SKM-1 treated with dmso at 0.1 percent for 144 hours (cell line): Measurements from ENCODE around the gene GPR21.
A peak's percentile ranks its signal among the peaks of the same experiment; 100 is the strongest.

ENCODE experiments used
- DNase-seq: peaks from one replicate; lab custom pipeline; 2025; ENCODE audit not compliant: unreplicated experiment; lab: John Stamatoyannopoulos, UW

GPR21 gene

DNA sequence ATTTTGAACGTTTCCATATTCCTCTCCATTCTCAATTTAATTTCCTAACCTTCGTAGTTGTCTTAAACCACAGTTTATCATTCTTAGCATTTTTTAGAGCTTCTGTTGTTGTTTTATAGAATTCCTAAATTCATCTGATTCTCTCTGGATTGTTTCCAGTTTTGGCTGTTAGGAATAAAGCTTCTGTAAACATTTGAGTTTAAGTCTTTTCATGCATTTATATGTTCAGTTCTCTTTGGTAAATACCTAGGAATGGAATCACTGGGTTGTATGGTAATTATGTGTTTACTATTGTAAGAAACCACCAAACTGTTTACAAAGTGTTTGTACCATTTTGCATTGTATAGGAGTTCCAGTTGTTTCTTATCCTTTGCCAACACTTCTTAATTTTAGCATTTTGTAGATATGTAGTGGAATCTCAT, 29.7 kb downstream of the GPR21 start:
- DNase-seq, result no peak

GRCh38 chr9:123063896-123064295, 30.4 kb downstream of the GPR21 start:
- no peak for DNase-seq

DNA sequence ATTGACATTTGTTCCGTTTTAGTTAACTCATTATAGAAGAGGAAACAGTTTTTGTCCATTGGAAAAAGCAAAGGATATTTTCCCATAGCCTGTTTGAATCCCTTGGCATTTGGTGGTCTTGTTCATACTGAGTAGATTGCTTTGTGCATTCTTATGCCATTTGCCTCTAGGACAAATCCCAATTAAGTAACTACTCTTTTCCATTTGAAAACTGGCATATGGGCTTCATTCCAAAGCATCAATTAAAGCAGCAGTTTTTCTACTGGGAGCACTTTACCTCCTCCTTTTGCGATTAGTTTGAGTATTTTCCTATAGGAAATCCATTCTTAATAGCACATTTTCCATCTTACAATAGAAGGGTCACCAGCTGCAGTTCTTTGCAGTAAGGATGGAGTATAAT, 31.2 kb downstream of the GPR21 start:
- DNase-seq, result no peak

DNA sequence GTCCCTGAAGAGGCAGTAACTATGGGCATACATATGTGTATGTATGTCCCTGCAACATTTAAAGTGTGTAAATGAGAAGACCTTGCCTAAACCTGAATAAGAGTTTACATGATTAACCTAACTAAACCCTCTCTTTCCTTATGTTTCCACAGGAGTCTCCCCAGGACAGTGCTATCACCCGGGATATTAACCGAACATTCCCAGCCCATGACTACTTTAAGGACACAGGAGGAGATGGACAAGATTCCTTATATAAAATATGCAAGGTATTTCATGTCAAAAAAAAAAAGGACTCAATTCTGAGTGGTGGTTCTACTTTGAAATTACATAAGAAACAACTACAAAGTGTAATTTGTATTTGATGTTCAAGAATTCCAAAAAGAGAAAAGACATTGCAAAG, 31.7 kb downstream of the GPR21 start:
- no peak for DNase-seq

DNA sequence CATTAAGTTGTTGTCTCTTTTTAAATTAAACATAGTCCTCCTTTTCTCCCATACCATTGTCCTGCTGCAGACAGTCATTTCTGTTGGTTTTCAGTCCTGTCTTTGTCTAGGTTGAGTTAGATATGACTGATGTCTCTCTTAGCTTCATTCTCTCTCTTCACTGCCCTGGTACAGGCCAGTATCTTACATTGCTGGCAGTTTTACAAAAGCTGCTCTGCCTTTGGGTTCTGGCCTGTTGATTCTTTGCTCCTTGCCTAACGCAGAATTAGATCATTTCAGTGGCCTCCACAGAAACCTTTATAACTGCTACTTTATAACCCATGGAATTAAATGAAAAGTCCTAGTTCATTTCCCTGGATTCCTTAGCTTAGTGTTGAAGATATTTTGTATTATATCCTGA, 33.7 kb downstream of the GPR21 start:
- no peak for DNase-seq

GRCh38 chr9:123069010-123069481, 35.6 kb downstream of the GPR21 start:
- no peak for DNase-seq

GRCh38 chr9:123070198-123070597, 36.7 kb downstream of the GPR21 start:
- DNase-seq, result no peak

DNA sequence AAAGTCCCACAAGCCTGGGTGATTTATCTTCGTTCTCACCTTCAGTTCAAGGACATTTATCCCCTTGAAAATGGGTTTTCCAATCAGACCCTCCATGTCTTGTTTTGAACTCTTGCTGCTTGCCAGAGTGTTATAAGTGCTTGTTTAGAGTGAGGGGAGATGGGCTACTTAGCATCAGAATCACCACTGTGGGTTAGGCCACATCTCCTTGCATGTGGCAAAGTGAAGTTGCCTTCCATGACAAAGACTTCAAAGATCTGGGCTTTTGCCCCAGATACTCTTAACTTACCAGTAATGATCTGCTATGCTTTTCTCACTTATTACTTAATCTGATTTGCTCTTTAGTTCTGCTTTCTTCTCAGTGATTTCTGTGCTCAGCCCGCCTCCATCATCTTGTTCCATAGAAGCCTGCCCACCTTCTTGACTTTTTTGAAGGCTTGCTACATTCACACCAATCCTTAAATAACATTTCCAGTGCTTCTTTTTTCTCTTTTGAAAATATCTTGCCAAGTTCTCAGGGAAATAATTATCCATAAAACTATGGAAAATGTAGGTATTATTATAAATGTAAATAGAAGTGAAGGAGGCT, 39.0 kb downstream of the GPR21 start:
- no peak for DNase-seq

- no peak for DNase-seq
These were observed 40.0 kb downstream of the GPR21 start for GRCh38 chr9:123073441-123073840.

GRCh38 chr9:123073991-123074422, 40.5 kb downstream of the GPR21 start:
- DNase-seq, result no peak

GRCh38 chr9:123074628-123075027, 41.2 kb downstream of the GPR21 start:
- DNase-seq, result no peak

DNA sequence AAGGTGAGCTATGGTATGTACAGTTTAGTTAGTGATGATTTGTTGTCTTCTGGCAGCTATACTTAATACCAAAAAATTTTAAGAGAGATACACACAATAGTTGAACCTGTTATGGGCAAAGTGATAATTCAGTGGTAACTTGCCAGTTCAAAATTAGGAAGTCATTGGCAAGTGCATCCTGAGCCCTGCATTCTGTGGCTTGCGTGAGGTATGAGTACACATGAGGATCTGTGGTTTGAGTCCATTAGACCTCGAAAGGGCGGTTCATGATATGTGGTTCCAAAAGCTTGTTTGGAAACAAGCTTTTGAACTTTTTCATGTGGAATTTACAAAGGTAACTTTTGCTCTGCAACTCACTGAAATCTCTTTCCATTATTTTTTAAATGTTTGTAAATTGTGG, 47.0 kb downstream of the GPR21 start:
- no peak for DNase-seq

- peak; percentile 23 for DNase-seq
These were observed 48.4 kb downstream of the GPR21 start for GRCh38 chr9:123081824-123082223.

GRCh38 chr9:123083680-123084079, 50.2 kb downstream of the GPR21 start:
- no peak for DNase-seq

- DNase-seq, result no peak
These were observed 50.8 kb downstream of the GPR21 start for GRCh38 chr9:123084256-123084655.
